ENCODE measurements around the gene TMEM95. TPM values are rescaled to one million over a fixed set of nuclear protein-coding genes. Genes with fewer than 3 reads are reported as not detected.
A peak's percentile ranks its signal among the peaks of the same experiment; 100 is the strongest.
"Not testable (repeated sequence)": the region's sequence is repeated elsewhere in the genome, so short reads cannot be mapped to it uniquely, and the experiment has no call there.

The TMEM95 gene
- total RNA-seq, 1 experiment from 2014 or later, result not detected

- intact Hi-C loops (cut with micrococcal nuclease; ENCODE audit: unreplicated experiment), result no loop called here
- CTCF ChIA-PET, result interaction anchor here (0.6 to 1.4 kb wide), 7 partner anchors 11 to 347 kb away, joined by 3 to 7 read pairs (median 4); partner anchors contain the start of gene TMEM256
- no TSS peak for BruUV-seq (replicated peaks)
- DNase-seq, result peak; percentile 92
- H3K27me3 Mint-ChIP-seq (ENCODE audit: unreplicated experiment), result peaks cover 20% of the 10 kb centered on the region
- H3K4me3 Mint-ChIP-seq (ENCODE audit: low read depth, unreplicated experiment), result peak overlapping the region; percentile 85
- no peak for TF ChIP-seq CTCF (IDR thresholded peaks at IDR 0.05; ENCODE audit: unreplicated experiment)
- H3K27ac Mint-ChIP-seq (ENCODE audit: unreplicated experiment), result peak overlapping the region; percentile 98
- no peaks in the 10 kb centered on the region for H3K9me3 Mint-ChIP-seq (ENCODE audit: low read depth, unreplicated experiment)
- peaks cover 16% of the 10 kb centered on the region for H3K4me1 Mint-ChIP-seq (ENCODE audit: low read depth, unreplicated experiment)
- H3K36me3 Mint-ChIP-seq (ENCODE audit: insufficient read depth, unreplicated experiment), result peaks cover 19% of the 10 kb centered on the region
Observed at GRCh38 chr17:7329374-7329996, 25.5 kb upstream of the TMEM95 start.

- no peak for TF ChIP-seq CTCF (IDR thresholded peaks at IDR 0.05; ENCODE audit: unreplicated experiment)
- no TSS peak for BruUV-seq (replicated peaks)
- Mint-ChIP-seq H3K4me1 (ENCODE audit: low read depth, unreplicated experiment) (peaks cover 16% of the 10 kb centered on the region), H3K27me3 (ENCODE audit: unreplicated experiment) (peaks cover 20% of the 10 kb centered on the region), H3K4me3 (ENCODE audit: low read depth, unreplicated experiment) (peak overlapping the region; percentile 85), H3K27ac (ENCODE audit: unreplicated experiment) (peak overlapping the region; percentile 98), H3K9me3 (ENCODE audit: low read depth, unreplicated experiment) (no peaks in the 10 kb centered on the region), H3K36me3 (ENCODE audit: insufficient read depth, unreplicated experiment) (peaks cover 18% of the 10 kb centered on the region)
- DNase-seq, result peak; percentile 71
- intact Hi-C loops (cut with micrococcal nuclease; ENCODE audit: unreplicated experiment), result no loop called here
- CTCF ChIA-PET, result interaction anchor here (0.6 to 1.4 kb wide), 4 partner anchors 15 to 284 kb away, joined by 3 to 7 read pairs (median 4); partner anchors contain the start of gene TMEM256
Observed at GRCh38 chr17:7329997-7330637, 24.8 kb upstream of the TMEM95 start.

GRCh38 chr17:7330638-7331015, 24.3 kb upstream of the TMEM95 start:
- intact Hi-C loops (cut with micrococcal nuclease; ENCODE audit: unreplicated experiment), result no loop called here
- H3K4me3 Mint-ChIP-seq (ENCODE audit: low read depth, unreplicated experiment), result no peak overlapping the region
- CTCF ChIA-PET, result no interaction called here
- H3K36me3 Mint-ChIP-seq (ENCODE audit: insufficient read depth, unreplicated experiment), result peaks cover 18% of the 10 kb centered on the region
- no TSS peak for BruUV-seq (replicated peaks)
- DNase-seq, result no peak
- H3K4me1 Mint-ChIP-seq (ENCODE audit: low read depth, unreplicated experiment), result peaks cover 16% of the 10 kb centered on the region
- peak overlapping the region; percentile 21 for H3K27ac Mint-ChIP-seq (ENCODE audit: unreplicated experiment)
- peaks cover 20% of the 10 kb centered on the region for H3K27me3 Mint-ChIP-seq (ENCODE audit: unreplicated experiment)
- TF ChIP-seq CTCF (IDR thresholded peaks at IDR 0.05; ENCODE audit: unreplicated experiment), result no peak
- H3K9me3 Mint-ChIP-seq (ENCODE audit: low read depth, unreplicated experiment), result no peaks in the 10 kb centered on the region

GRCh38 chr17:7332111-7332510, 22.8 kb upstream of the TMEM95 start:
- intact Hi-C loops (cut with micrococcal nuclease; ENCODE audit: unreplicated experiment), result no loop called here
- Mint-ChIP-seq H3K27me3 (ENCODE audit: unreplicated experiment) (peaks cover 20% of the 10 kb centered on the region), H3K9me3 (ENCODE audit: low read depth, unreplicated experiment) (no peaks in the 10 kb centered on the region), H3K4me1 (ENCODE audit: low read depth, unreplicated experiment) (peaks cover 16% of the 10 kb centered on the region), H3K4me3 (ENCODE audit: low read depth, unreplicated experiment) (no peak overlapping the region), H3K36me3 (ENCODE audit: insufficient read depth, unreplicated experiment) (peaks cover 21% of the 10 kb centered on the region), H3K27ac (ENCODE audit: unreplicated experiment) (no peak overlapping the region)
- CTCF ChIA-PET, result no interaction called here
- BruUV-seq (replicated peaks), result no TSS peak
- no peak for DNase-seq
- no peak for TF ChIP-seq CTCF (IDR thresholded peaks at IDR 0.05; ENCODE audit: unreplicated experiment)

GRCh38 chr17:7332600-7333069, 22.3 kb upstream of the TMEM95 start:
- peaks cover 15% of the 10 kb centered on the region for H3K4me1 Mint-ChIP-seq (ENCODE audit: low read depth, unreplicated experiment)
- intact Hi-C loops (cut with micrococcal nuclease; ENCODE audit: unreplicated experiment); H3K9me3 Mint-ChIP-seq (ENCODE audit: low read depth, unreplicated experiment); DNase-seq; H3K27ac Mint-ChIP-seq (ENCODE audit: unreplicated experiment); H3K4me3 Mint-ChIP-seq (ENCODE audit: low read depth, unreplicated experiment); CTCF ChIA-PET; BruUV-seq (replicated peaks): not testable (repeated sequence)
- H3K36me3 Mint-ChIP-seq (ENCODE audit: insufficient read depth, unreplicated experiment), result peaks cover 21% of the 10 kb centered on the region
- H3K27me3 Mint-ChIP-seq (ENCODE audit: unreplicated experiment), result peaks cover 20% of the 10 kb centered on the region
